PC-3 (cell line): Measurements from ENCODE around the gene MMP1. TPM values are rescaled to one million over a fixed set of nuclear protein-coding genes. Genes with fewer than 3 reads are reported as not detected.

ENCODE experiments used
- ATAC-seq: fragments of 200-7000 bp; cut with Tn5 transposase; 2 replicates; pipeline ENCODE4 v1.9.1; 2020; ENCODE audit warnings: mild to moderate bottlenecking, moderate library complexity
- BruUV-seq: library from RNA; stranded (reverse); fragments of 400-500 nt; replicated peaks from 2 replicates; lab custom pipeline; 2021; lab: Mats Ljungman, UMichigan
- CTCF ChIA-PET: fragments of 300-600 bp; sonication (Branson Sonifier 250); formaldehyde crosslinking; loops from one replicate; lab custom pipeline; 2022; ENCODE audit warnings: antibody characterized with exemption; lab: Charles Lee
- POLR2A ChIA-PET: fragments of 300-600 bp; sonication (Branson Sonifier 250); formaldehyde crosslinking; loops from one replicate; lab custom pipeline; 2022; ENCODE audit warnings: antibody characterized with exemption; ENCODE audit not compliant: unreplicated experiment; lab: Charles Lee
- DNase-seq: peaks from one replicate; pipeline ENCODE4 v3.0.0-alpha.2; 2015
- H2AFZ ChIP-seq: fragments of 300-600 bp; sonication (generic); 2 replicates; pipeline ENCODE4 v1.6.0; 2016; ENCODE audit warnings: antibody characterized with exemption, low read length
- H3F3A ChIP-seq: fragments of 300-600 bp; sonication (generic); one replicate; pipeline ENCODE4 v1.6.0; 2017; ENCODE audit warnings: antibody characterized with exemption, low read length, control low read depth, mild to moderate bottlenecking; ENCODE audit not compliant: unreplicated experiment
- H3K27ac ChIP-seq: fragments of 300-600 bp; sonication (generic); 2 replicates; pipeline ENCODE4 v1.5.1; 2016; ENCODE audit warnings: mild to moderate bottlenecking, low read length
- H3K27me3 ChIP-seq: fragments of 300-600 bp; sonication (generic); 2 replicates; pipeline ENCODE4 v1.6.1; 2016; ENCODE audit warnings: low read length, mixed read lengths
- H3K36me3 ChIP-seq: fragments of 300-600 bp; sonication (generic); 2 replicates; pipeline ENCODE4 v1.6.1; 2016; ENCODE audit warnings: low read depth, mixed run types, low read length, mixed read lengths
- H3K4me1 ChIP-seq: fragments of 300-600 bp; sonication (generic); 2 replicates; pipeline ENCODE4 v1.5.1; 2016; ENCODE audit warnings: low read length; ENCODE audit not compliant: insufficient read depth
- H3K4me2 ChIP-seq: fragments of 300-600 bp; sonication (generic); 2 replicates; pipeline ENCODE4 v1.6.0; 2016; ENCODE audit warnings: low read length
- H3K4me3 ChIP-seq: fragments of 300-600 bp; sonication (generic); 2 replicates; pipeline ENCODE4 v1.5.1; 2016; ENCODE audit warnings: mild to moderate bottlenecking, low read length, mixed read lengths
- H3K79me2 ChIP-seq: fragments of 300-600 bp; sonication (generic); 2 replicates; pipeline ENCODE4 v1.6.1; 2017; ENCODE audit warnings: low read length, mixed read lengths
- H3K9ac ChIP-seq: fragments of 300-600 bp; sonication (generic); 2 replicates; pipeline ENCODE4 v1.6.0; 2016; ENCODE audit warnings: mild to moderate bottlenecking, low read length
- H3K9me2 ChIP-seq: fragments of 300-600 bp; sonication (generic); replicated peaks from 2 replicates; pipeline ENCODE4 v1.6.1; 2016; ENCODE audit warnings: mixed run types, low read length, mixed read lengths
- H3K9me3 ChIP-seq: fragments of 300-600 bp; sonication (generic); 2 replicates; pipeline ENCODE4 v1.6.1; 2016; ENCODE audit warnings: low read length, mixed read lengths
- H4K20me1 ChIP-seq: fragments of 300-600 bp; sonication (generic); 2 replicates; pipeline ENCODE4 v1.6.1; 2016; ENCODE audit warnings: low read length, mixed read lengths
- EZH2 ChIP-seq: fragments of 300-600 bp; sonication (generic); IDR thresholded peaks from one replicate; pipeline ENCODE4 v1.6.1; 2017; ENCODE audit warnings: antibody characterized with exemption, mild to moderate bottlenecking, low read length; ENCODE audit not compliant: unreplicated experiment
- EZH2phosphoT487 ChIP-seq: fragments of 300-600 bp; sonication (generic); IDR thresholded peaks from 2 replicates; pipeline ENCODE4 v1.6.1; 2018; ENCODE audit warnings: mild to moderate bottlenecking, antibody characterized with exemption, low read length, borderline replicate concordance
- intact Hi-C: fragments of 100-400 bp; cut with micrococcal nuclease; formaldehyde crosslinking; loops from 2 replicates; pipeline ENCODE4 v1.9.0; 2023
- total RNA-seq: library from RNA; depleted of rRNA; stranded (reverse); fragments of >200 nt; gene quantifications from 2 replicates; pipeline ENCODE4 v1.2.3, GENCODE V29; 2014
- TF ChIP-seq, protein P1 (sequence below): fragments of 300-600 bp; sonication (generic); conservative IDR thresholded peaks from 2 replicates; pipeline ENCODE4 v1.5.1; 2017; ENCODE audit warnings: antibody characterized with exemption, low read depth, mild to moderate bottlenecking, low read length

MMP1 gene
- total RNA-seq, 1 experiment from 2014 or later, result 7.3 TPM

DNA sequence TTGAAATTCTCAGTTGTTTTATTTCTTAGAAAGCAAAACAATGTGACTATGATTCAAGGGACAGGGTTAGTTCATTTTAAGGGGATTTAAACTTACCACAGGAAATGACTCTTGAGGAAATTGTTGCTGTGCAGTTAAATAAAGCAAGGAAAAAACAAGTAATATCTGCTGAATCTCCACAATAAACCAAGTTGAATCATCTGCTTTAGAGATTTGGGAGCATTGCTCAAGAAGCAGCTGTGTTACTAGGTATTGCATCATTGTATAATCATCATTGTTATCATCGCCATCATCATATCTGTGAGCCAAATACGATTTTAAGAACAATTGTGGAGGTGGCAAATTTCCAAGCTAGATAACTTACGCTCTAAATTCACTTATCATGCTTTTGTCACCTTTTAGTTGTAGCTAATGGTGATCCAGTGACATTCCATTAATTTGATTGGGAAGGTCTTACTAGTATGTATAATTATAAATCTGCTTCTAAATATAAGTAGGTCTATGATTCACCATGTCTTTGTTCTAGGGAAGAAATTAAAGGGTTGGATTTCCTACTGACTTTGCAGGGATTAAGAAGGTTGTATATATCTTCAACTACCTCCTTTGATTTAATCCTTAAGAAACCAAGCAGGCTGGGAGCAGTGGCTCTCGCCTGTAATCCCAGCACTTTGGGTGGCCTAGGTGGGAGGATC is 37.5 kb downstream of the MMP1 start:
- Histone ChIP-seq H3K27me3 (no peaks in the 10 kb centered on the region), H3K36me3 (no peaks in the 10 kb centered on the region), H3K27ac (peak overlapping the region; percentile 9), H3F3A (no peaks in the 10 kb centered on the region), H4K20me1 (no peaks in the 10 kb centered on the region), H3K4me2 (peak overlapping the region; percentile 41), H3K4me1 (peaks cover 44% of the 10 kb centered on the region), H3K9me3 (no peaks in the 10 kb centered on the region), H3K9me2 (no peaks in the 10 kb centered on the region), H3K4me3 (no peak overlapping the region), H3K9ac (no peak overlapping the region), H3K79me2 (no peaks in the 10 kb centered on the region), H2AFZ (no peak overlapping the region)
- intact Hi-C loops, result loop anchor here (1.0 to 5.0 kb wide), 2 partner anchors 23 to 37 kb away; partner anchors contain the start of gene MMP1
- ChIA-PET POLR2A (no interaction called here), CTCF (interaction anchor here (0.9 kb wide), 1 partner anchor 276 kb away, joined by 3 read pairs; no protein-coding TSS in a partner anchor)
- no TSS peak for BruUV-seq
- ATAC-seq (peak; percentile 71), DNase-seq (peak; percentile 97)
- TF ChIP-seq, protein P1, sequence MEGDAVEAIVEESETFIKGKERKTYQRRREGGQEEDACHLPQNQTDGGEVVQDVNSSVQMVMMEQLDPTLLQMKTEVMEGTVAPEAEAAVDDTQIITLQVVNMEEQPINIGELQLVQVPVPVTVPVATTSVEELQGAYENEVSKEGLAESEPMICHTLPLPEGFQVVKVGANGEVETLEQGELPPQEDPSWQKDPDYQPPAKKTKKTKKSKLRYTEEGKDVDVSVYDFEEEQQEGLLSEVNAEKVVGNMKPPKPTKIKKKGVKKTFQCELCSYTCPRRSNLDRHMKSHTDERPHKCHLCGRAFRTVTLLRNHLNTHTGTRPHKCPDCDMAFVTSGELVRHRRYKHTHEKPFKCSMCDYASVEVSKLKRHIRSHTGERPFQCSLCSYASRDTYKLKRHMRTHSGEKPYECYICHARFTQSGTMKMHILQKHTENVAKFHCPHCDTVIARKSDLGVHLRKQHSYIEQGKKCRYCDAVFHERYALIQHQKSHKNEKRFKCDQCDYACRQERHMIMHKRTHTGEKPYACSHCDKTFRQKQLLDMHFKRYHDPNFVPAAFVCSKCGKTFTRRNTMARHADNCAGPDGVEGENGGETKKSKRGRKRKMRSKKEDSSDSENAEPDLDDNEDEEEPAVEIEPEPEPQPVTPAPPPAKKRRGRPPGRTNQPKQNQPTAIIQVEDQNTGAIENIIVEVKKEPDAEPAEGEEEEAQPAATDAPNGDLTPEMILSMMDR, result no peak
- no peak for TF ChIP-seq EZH2phosphoT487
- no peak for TF ChIP-seq EZH2

GRCh38 chr11:102757823-102758549 is 40.0 kb downstream of the MMP1 start:
- Histone ChIP-seq H3K79me2 (no peaks in the 10 kb centered on the region), H3K27ac (no peak overlapping the region), H3K9me3 (no peaks in the 10 kb centered on the region), H3K9ac (no peak overlapping the region), H3K4me1 (peaks cover 32% of the 10 kb centered on the region), H3K27me3 (peaks cover 9% of the 10 kb centered on the region; the same call in 1 of the 2 replicates), H3K4me2 (no peak overlapping the region), H3K36me3 (no peaks in the 10 kb centered on the region), H2AFZ (no peak overlapping the region), H3K4me3 (no peak overlapping the region), H4K20me1 (no peaks in the 10 kb centered on the region), H3K9me2 (no peaks in the 10 kb centered on the region), H3F3A (no peaks in the 10 kb centered on the region)
- TF ChIP-seq EZH2 (no peak), EZH2phosphoT487 (no peak)
- TF ChIP-seq, protein P1, result no peak
- POLR2A ChIA-PET, result no interaction called here
- peak; percentile 28 for DNase-seq
- CTCF ChIA-PET, result no interaction called here
- ATAC-seq, result no peak
- intact Hi-C loops, result no loop called here
- no TSS peak for BruUV-seq

- no peak overlapping the region for H3K9ac ChIP-seq
- CTCF ChIA-PET, result no interaction called here
- H3K4me1 ChIP-seq, result no peaks in the 10 kb centered on the region
- no peaks in the 10 kb centered on the region for H3F3A ChIP-seq
- TF ChIP-seq EZH2phosphoT487, result no peak
- H3K27me3 ChIP-seq, result peaks cover 31% of the 10 kb centered on the region
- no peaks in the 10 kb centered on the region for H4K20me1 ChIP-seq
- no peak overlapping the region for H2AFZ ChIP-seq
- no peak overlapping the region for H3K4me3 ChIP-seq
- H3K9me2 ChIP-seq, result no peaks in the 10 kb centered on the region
- no peak overlapping the region for H3K27ac ChIP-seq
- no peaks in the 10 kb centered on the region for H3K9me3 ChIP-seq
- H3K36me3 ChIP-seq, result no peaks in the 10 kb centered on the region
- POLR2A ChIA-PET, result no interaction called here
- no peaks in the 10 kb centered on the region for H3K79me2 ChIP-seq
- no TSS peak for BruUV-seq
- intact Hi-C loops, result no loop called here
- DNase-seq (no peak), ATAC-seq (no peak)
- no peak overlapping the region for H3K4me2 ChIP-seq
Measured at GRCh38 chr11:102753267-102753666, 44.7 kb downstream of the MMP1 start.
